ENCODE results near the gene KCNAB3.

KCNAB3 gene

DNA sequence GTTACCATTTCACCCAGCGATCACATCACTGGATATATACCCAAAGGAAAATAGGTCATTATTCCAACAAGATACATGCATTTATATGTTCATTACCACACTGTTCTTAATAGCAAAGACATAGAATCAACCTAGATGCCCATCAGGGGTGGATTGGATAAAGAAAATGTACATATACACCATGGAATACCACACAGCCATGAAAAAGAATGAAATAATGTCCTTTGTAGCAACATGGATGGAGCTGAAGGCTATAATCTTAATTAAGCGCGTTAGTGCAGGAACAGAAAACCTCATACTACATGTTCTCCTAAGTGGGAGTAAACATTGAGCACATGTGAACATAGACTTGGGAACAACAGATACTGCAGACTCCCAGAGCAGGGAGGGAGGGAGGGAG, 20.9 kb upstream of the KCNAB3 start:
- ATAC-seq (no peak), DNase-seq (no peak)
- Mint-ChIP-seq H3K4me3 (no peak overlapping the region), H3K27me3 (no peaks in the 10 kb centered on the region), H3K9me3 (no peaks in the 10 kb centered on the region), H3K4me1 (peaks cover 36% of the 10 kb centered on the region), H3K27ac (no peak overlapping the region)

DNA sequence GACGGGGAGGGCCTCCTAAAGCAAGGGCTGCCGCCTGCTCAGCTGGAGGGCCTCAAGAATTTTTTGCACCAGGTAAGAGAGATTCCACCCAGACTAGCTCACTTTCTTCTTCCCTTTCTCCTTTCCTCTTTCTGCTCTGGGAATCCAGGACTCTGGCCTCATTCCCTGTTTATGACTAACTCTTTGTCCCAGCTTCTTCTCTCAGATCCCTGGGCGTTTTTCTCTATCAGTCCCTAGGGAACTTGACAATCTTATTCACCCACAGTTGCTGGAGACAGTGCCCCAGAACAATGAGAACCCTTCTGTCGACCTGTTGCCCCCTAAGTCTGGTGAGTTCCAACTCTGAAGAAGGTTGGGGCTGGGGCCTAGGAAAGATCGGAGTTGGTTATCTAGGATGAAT, 18.0 kb upstream of the KCNAB3 start:
- Mint-ChIP-seq H3K4me3 (no peak overlapping the region), H3K9me3 (no peaks in the 10 kb centered on the region), H3K27ac (peak overlapping the region; percentile 12 to 81), H3K4me1 (peaks cover 18% of the 10 kb centered on the region), H3K27me3 (no peaks in the 10 kb centered on the region)
- ATAC-seq (no peak), DNase-seq (no peak)

DNA sequence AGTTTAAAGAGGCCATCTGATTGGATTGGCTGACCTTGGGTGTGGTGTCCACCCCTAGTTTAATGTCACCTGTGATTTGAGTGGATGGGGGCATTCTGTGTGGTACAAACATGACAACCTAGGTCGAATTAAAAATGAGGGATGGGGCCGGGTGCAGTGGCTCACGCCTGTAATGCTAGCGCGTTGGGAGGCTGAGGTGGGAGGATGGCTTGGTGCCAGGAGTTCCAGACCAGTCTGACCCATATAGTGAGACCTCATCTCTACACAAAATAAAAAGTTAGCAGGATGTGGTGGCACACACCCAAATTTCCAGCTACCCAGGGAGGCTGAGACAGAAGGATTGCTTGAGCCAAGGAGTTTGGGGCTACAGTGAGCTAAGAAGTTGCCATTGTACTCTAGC, 16.8 kb upstream of the KCNAB3 start:
- ATAC-seq (no peak), DNase-seq (no peak)
- no peak overlapping the region for H3K4me3 Mint-ChIP-seq
- H3K4me1 Mint-ChIP-seq = peaks cover 6% of the 10 kb centered on the region
- no peaks in the 10 kb centered on the region for H3K27me3 Mint-ChIP-seq
- no peak overlapping the region for H3K27ac Mint-ChIP-seq
- H3K9me3 Mint-ChIP-seq = no peaks in the 10 kb centered on the region

DNA sequence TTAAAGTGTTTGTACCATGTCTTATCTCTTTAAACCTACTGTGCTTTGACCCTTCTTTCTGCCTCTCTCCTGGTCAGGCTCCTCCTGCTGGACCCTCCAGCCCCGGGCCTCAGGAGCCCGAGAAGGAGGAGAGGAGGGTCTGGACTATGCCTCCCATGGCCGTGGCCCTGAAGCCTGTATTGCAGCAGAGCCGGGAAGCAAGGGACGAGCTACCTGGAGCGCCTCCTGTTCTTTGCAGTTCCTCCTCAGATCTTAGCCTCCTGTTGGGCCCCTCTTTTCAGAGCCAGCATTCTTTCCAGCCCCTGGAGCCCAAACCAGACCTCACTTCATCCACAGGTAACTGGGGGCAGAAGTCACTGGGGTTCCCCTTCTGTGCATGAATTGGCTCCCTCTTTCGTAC, 16.0 kb upstream of the KCNAB3 start:
- Mint-ChIP-seq H3K4me3 (no peak overlapping the region), H3K27me3 (no peaks in the 10 kb centered on the region), H3K4me1 (no peaks in the 10 kb centered on the region), H3K27ac (no peak overlapping the region), H3K9me3 (no peaks in the 10 kb centered on the region)
- ATAC-seq (no peak), DNase-seq (no peak)

DNA sequence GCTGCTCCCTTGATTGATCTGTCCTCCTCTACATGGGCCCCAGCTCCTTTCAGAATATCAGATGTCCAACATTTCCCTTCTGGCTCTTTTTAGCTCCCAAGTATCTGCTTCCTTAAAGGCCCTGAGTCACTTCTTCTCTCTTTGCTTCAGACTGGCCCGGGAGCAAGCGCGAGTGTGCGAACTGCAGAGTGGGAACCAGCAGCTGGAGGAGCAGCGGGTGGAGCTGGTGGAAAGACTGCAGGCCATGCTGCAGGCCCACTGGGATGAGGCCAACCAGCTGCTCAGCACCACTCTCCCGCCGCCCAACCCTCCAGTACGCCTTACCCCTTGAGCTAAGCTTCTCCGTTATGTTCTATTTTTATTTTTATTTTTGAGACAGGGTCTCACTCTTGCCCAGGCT, 14.7 kb upstream of the KCNAB3 start:
- no peak for DNase-seq

DNA sequence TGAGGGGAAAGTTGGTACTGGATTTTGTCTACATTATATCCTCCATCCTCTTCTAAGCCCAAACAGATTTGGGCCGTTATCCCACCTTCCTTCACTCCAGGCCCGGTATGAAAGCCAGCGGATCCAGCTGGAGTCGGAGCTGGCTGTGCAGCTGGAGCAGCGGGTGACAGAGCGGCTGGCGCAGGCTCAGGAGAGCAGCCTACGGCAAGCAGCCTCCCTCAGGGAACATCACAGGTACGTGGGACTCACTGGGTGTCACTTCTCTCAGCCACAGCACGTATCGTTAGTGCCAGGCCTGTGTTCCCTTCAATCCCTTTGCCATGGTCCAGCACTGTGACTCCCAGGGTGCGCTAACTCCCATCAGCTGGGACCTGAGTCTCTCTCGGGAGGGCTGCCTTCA, 13.6 kb upstream of the KCNAB3 start:
- no peak for ATAC-seq
- no peak overlapping the region for H3K27ac Mint-ChIP-seq

More for the DNA sequence above, 14.7 kb upstream of the KCNAB3 start:
- Mint-ChIP-seq H3K9me3 (no peaks in the 10 kb centered on the region), H3K27ac (peak overlapping the region in 1 of 2 donors; percentile 93), H3K27me3 (no peaks in the 10 kb centered on the region), H3K4me3 (no peak overlapping the region), H3K4me1 (no peaks in the 10 kb centered on the region)
- no peak for ATAC-seq

DNA sequence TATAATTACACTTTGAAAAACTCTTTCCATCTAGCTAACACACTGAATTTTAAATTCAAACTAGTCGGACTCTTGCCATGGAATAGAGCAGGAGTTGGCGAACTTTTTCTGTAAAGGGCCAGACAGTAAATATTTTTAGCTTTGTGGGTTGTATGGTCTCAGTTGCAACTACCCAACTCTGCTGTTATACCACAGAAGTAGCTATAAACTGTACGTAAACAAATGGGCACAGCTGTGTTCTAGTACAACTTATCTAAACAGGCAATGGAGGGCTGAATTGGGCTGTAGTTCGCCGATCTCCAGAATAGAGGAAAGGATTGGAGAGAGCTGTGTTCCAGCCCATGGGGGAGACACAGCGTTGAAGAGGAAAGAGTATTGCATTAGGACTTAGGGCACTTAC, 11.1 kb upstream of the KCNAB3 start:
- no peak for DNase-seq
- Mint-ChIP-seq H3K27ac (no peak overlapping the region), H3K4me1 (no peaks in the 10 kb centered on the region), H3K9me3 (no peaks in the 10 kb centered on the region), H3K27me3 (no peaks in the 10 kb centered on the region), H3K4me3 (no peak overlapping the region)
- ATAC-seq = no peak

More for the DNA sequence above, 13.6 kb upstream of the KCNAB3 start:
- no peak overlapping the region for H3K4me3 Mint-ChIP-seq
- no peaks in the 10 kb centered on the region for H3K4me1 Mint-ChIP-seq
- DNase-seq = no peak
- no peaks in the 10 kb centered on the region for H3K27me3 Mint-ChIP-seq
- no peaks in the 10 kb centered on the region for H3K9me3 Mint-ChIP-seq

DNA sequence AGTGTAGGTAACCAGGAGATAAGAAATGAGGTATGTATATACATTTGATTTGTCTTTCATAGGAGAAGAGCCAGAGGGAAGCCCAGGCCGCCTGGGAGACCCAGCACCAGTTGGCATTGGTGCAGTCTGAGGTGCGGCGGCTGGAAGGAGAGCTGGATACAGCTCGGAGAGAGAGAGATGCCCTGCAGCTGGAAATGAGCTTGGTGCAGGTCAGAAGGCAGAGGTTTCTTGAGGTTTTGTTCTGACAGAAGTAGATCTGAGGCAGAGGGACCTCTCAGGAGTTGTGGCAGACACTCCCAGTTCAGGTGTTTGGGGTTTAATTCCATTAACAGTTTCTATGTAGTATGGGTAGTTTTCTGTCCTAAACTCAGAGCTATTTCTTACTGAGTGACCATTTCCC, 10.4 kb upstream of the KCNAB3 start:
- H3K9me3 Mint-ChIP-seq = no peaks in the 10 kb centered on the region
- H3K4me1 Mint-ChIP-seq = peaks cover 2% of the 10 kb centered on the region
- no peaks in the 10 kb centered on the region for H3K27me3 Mint-ChIP-seq

DNA sequence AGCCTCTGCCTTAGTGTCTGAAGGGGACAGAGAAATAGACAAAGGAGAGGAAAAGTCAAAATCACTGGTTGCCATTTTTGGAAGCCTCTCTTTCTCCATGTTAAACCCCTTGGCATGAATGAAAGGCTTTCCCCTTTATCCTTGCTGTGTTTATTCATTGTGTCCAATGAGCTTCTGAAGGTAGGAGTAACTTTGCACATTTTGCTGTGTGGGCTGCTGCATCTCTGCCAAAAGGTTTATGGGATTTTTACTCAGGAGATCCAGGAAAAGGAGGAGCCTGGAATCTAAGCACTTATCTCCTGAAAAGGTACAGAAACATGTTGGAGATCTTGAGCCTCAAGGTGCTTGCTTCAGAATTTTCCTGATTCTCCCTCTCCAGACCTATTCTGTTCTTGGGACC, 6.2 kb upstream of the KCNAB3 start:
- DNase-seq (no peak), ATAC-seq (no peak)
- H3K4me1 Mint-ChIP-seq = peaks cover 31% of the 10 kb centered on the region
- no peaks in the 10 kb centered on the region for H3K9me3 Mint-ChIP-seq
- H3K27me3 Mint-ChIP-seq = no peaks in the 10 kb centered on the region
- no peak overlapping the region for H3K4me3 Mint-ChIP-seq
- H3K27ac Mint-ChIP-seq = no peak overlapping the region

More for the DNA sequence above, 10.4 kb upstream of the KCNAB3 start:
- DNase-seq (no peak), ATAC-seq (no peak)
- H3K4me3 Mint-ChIP-seq = no peak overlapping the region
- peak overlapping the region in 1 of 2 donors; percentile 48 for H3K27ac Mint-ChIP-seq

DNA sequence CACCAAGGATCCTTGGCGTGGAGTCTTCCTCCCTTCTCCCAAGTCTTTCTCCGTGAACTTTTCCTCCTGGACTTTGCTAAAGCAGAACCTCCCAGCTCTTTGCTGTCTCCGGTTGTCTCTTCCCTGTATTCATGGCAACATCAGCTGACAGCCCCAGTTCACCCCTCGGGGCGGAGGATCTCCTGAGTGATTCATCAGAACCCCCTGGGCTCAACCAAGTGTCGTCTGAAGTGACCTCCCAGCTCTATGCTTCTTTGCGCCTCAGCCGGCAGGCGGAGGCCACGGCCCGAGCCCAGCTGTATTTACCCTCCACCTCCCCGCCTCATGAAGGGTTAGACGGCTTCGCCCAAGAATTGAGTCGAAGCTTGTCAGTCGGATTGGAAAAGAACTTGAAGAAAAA, 3.3 kb upstream of the KCNAB3 start:
- Mint-ChIP-seq H3K27me3 (no peaks in the 10 kb centered on the region), H3K4me3 (peak overlapping the region; percentile 90 to 99), H3K27ac (peak overlapping the region; percentile 62 to 91), H3K9me3 (no peaks in the 10 kb centered on the region), H3K4me1 (peaks cover 45% of the 10 kb centered on the region)
- DNase-seq (peak; percentile 46 to 50), ATAC-seq (no peak)

DNA sequence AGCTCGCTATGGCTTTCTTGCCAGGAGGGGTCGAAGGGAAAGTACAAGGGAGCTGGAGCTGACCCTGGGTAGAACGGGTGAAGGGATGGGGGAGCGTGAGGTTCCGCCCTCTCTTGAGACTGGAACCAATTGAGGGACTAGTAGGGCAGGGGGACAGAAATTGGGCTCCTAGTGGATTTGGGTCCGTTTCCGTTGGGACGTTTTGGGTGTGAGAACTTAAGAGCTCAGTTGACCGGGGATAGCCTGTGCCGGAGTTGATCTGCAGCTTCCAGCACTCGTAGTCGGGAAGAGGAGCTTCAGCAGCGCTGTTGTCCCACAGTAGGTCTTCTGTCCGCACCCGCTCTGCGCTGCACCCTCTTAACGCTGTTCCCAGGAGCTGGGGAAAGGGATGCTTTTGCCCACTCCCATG, 2.8 kb upstream of the KCNAB3 start:
- DNase-seq = peak in 1 of 2 donors; percentile 28
- Mint-ChIP-seq H3K9me3 (no peaks in the 10 kb centered on the region), H3K27ac (peak overlapping the region; percentile 97 to 98), H3K4me1 (peaks cover 45% of the 10 kb centered on the region), H3K27me3 (no peaks in the 10 kb centered on the region), H3K4me3 (peak overlapping the region; percentile 90 to 99)
- ATAC-seq = peak; percentile 47

DNA sequence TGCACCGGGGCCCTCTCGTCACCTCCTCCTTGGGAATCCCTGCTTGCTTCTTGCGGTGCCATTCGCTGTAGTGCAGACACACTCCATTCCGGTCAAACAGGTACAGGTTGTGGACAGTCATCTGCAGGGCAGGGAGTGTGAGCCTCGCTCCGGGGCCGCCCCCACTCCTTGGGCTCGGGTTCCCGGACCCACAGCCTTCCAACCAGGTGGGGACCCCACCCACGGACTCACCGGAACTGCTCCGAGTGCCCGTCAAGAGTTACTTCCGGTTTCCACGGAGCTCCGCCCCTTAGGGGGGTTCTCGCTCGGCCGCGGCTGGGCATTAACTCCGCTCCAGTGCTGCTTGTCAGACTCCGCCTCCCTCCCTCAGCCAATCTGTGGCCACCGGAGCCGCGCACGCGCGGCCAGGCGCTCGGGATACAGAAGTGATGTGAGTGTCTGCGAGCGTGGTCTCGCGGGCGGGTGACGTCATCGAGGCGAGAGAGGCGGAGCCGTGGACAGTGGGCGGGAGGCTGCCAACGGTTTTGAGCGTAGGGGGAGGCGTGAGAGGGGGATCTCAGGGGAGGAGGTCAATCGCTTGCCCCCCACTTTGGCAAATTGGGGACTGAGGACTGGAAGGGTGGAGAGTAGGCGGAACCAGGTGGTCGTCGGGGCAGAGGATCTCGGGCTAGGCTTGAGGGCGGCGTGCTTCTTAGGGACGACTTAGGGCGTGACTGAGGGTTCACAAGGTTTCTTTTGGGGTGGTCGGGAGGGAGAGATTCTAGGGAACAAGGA, 2.2 kb upstream of the KCNAB3 start, which contains the start of the genes CNTROB and TRAPPC1:
TSS of gene CNTROB (plus strand) at position 498 of the 774 bp plus-strand sequence. CDS start 874 bp downstream, outside the sequence.
TSS of gene TRAPPC1 (minus strand) at position 238 of the 774 bp plus-strand sequence. CDS start at position 121, 117 bp downstream.
- DNase-seq (peak; percentile 100), ATAC-seq (peak; percentile 99)
- Mint-ChIP-seq H3K4me1 (peaks cover 45% of the 10 kb centered on the region), H3K9me3 (no peaks in the 10 kb centered on the region), H3K27me3 (no peaks in the 10 kb centered on the region), H3K4me3 (peak within 1 kb of the TSS; percentile 90 to 99), H3K27ac (peak within 1 kb of the TSS; percentile 97 to 98)

DNA sequence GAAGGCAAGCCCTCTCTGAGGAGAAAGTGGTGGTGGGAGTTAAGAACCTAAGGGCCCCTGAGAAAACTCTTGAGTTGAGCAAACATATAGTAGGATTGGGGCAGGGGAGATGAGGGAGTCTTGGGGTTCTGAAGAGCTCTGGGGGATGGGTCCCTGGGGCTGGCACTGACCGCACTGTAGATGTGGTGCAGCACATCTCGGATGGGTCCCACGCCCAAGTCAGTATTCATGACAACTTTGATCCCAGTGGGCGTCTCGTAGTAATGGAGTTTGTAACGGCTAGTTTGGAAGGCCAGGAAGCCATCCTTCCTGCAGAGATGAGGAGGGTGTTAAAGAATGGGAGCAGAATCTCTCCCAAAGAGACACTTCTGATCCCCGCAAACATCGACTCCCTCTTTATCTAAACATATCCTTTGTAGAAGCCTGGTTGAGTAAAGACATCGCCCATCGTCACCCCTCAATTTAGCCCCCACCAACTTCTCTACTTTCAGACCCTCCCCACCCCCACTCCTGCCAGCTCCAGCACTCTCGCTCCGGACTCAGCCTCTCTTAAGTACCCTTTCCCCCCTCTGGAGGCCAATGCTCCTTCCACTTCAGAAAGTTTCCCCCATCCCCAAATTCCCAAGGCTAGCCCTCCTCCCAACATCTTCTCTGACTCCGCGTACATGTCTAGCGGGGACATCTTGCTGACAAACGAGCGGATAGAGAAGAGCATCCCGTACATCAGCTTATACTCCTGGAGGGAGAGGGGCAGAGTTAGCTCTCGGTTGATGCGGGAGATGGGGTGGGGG, 1.4 kb upstream of the KCNAB3 start:
- Mint-ChIP-seq H3K27ac (peak overlapping the region; percentile 65 to 84), H3K27me3 (no peaks in the 10 kb centered on the region), H3K9me3 (no peaks in the 10 kb centered on the region), H3K4me1 (peaks cover 45% of the 10 kb centered on the region), H3K4me3 (peak overlapping the region; percentile 90 to 99)
- DNase-seq = no peak
- no peak for ATAC-seq

DNA sequence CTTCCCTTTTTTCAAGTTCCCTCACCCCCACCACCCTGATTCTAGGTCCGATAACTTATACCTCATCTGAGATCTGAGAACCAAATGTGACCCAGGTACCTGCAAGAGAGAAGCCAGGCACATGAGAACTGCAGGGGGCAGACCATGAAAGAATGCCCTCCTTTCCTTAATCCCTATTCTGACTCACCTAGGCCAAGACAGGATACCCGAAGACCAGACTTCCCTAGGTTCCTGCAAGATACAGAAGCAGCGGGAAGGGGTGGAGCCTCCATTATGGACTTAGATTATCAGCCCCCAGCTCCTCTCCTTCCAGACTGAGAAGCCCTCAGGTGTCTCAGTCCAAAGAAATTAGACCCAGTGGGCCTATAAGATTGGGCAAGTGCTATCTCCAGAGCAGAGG, 2.1 kb downstream of the KCNAB3 start:
- Mint-ChIP-seq H3K4me1 (peaks cover 33% of the 10 kb centered on the region), H3K4me3 (no peak overlapping the region)

DNA sequence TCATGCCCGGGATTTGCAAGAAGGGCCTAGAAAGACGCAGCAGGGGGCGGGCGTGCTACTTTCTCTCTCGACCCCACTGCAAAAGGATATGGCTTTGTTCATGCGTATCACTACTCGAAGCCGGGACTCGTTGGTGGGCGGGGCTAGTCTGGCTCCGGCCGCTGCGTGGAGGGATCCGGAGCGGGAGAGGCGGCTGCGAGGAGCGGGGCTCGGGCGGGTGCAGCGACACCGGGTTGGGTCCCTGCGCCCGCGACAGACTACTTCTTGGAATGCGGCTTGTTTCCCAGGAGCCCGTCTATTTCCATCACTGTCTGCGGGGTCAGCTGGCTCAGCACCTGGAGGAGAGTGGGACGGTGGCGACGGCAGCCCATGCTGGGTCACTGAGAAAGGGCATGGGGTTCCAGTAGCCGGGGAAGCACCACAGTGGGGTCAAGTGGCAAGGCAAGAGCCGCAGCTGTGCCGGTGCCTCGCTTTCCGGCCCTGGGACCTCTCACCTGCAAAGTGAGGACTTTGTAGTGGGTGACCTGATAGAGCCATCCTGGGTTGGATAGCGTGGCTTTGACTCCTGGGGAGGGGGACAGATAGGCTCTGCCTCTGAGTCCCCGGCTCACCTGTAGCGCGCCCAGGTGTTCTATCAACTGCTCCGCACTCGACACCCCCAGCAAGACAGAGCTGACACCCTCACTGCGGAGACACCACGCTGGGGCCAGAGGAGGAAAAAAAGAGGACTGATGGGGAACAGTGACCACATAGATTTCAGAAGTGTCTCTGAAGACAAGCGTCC, 6.6 kb downstream of the KCNAB3 start:
- no peaks in the 10 kb centered on the region for H3K9me3 Mint-ChIP-seq
- peak; percentile 70 to 85 for DNase-seq
- no peaks in the 10 kb centered on the region for H3K27me3 Mint-ChIP-seq
- peak; percentile 96 for ATAC-seq
- peak overlapping the region; percentile 75 to 85 for H3K4me3 Mint-ChIP-seq
- peaks cover 25% of the 10 kb centered on the region for H3K4me1 Mint-ChIP-seq
- peak overlapping the region; percentile 59 to 79 for H3K27ac Mint-ChIP-seq

More for the DNA sequence above, 2.1 kb downstream of the KCNAB3 start:
- Mint-ChIP-seq H3K27ac (no peak overlapping the region), H3K27me3 (no peaks in the 10 kb centered on the region), H3K9me3 (no peaks in the 10 kb centered on the region)
- ATAC-seq (no peak), DNase-seq (no peak)

All from stimulated activated naive CD8-positive, alpha-beta T cell treated with anti-CD3 and anti-CD28 coated beads, Interleukin-15, amount 100 ng/mL, for 72 hours (primary cell).